HG03039 (cell line): Measurements from ENCODE around the gene ARHGDIB.

Experiments
- ATAC-seq: cut with Tn5 transposase; IDR thresholded peaks from one replicate; pipeline ENCODE4 v1.9.1; 2021; ENCODE audit warnings: mild to moderate bottlenecking, moderate library complexity; ENCODE audit not compliant: unreplicated experiment

The ARHGDIB gene

DNA sequence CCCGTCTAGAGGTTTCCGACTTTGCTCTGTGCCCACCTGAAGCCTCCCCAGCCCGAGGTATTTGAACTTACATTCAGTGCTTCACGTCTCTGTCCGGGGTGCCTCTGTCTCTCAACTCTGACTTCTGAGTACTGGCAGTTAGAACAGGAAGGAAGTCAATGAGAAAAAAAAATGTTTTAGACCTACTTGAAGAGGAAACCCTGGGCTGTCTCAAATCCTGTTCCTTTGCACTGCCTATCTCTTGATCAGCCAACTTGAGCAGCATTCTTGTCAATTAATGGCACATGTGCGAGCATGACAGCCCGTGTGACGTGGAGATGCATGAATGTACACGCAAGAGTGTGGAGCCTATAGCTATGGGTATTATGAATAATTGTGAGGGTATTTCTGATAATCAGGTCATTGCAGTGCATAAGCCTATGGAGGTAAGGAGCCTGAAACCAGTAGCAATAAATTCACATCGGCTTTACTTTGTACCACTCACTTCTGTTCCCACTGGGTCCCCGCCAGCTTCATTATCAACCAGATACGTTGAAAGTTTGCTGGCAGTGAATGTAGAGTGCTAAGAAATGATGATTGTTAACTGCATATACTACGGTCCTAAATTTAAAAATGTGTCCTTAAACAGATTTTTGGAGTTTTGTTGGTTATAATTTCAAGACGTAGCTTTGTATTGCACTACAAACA lies at the start of gene ARHGDIB:
Gene ARHGDIB (minus strand): TSS at position 136 of the 687 bp plus-strand sequence. CDS start 10,889 bp downstream, outside the sequence.
- peak; percentile 64 for ATAC-seq

DNA sequence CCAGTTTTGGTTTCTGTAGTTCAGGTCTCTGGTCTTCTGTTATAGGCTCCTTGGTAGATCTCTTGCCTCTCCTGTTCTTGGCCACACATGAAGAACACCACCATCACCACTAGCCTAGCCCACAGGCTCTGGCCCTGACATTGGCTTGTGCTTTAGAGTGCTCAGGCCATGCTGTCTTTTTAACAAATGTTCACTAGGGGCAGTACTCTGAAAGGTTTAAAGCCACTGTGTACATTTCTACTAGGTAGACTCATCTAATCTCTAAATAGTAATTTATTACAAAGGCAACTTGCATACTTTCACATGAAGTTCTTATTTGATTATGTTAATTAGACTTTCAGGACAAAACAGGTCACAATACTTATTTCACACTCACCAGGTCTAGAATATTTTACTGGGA lies 49.8 kb upstream of the ARHGDIB start:
- no peak for ATAC-seq

DNA sequence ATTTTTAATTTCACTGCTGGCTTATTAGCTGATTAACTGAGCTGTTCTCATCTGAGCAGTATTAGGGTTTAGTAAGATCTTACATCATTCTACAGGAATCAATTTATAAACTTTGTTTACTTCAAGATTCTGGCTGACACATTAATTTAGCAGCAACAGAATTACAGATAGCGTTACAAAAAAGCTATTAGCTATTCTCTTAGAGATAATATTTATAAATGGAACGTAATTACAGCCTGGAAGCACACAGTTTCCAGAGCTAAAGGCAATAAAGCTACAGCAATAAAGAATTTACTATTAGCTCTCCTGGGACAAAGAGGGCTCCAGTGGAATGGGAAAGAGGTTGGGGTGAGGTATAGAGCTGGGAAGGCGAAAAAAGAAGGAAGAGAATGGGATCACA lies 46.1 kb upstream of the ARHGDIB start:
- ATAC-seq, result no peak

DNA sequence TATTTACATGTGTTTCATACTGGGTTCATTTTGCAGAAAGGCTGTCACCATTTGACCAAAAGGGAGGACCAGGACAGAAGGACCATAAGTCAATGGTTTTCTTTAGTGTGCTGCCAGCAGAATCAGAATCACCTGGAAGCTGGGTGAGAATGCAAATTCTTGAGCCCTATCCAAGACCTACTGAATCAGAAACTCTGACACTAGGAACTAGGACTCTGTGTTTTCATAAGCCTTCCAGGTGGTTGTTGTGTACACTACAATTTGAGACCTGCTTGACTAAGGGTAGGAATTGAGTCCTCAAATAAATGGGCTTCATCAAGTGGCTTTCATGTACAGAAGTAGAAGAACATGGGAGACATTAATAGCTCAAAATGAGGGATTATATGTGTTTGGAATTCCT lies 43.7 kb upstream of the ARHGDIB start:
- no peak for ATAC-seq

DNA sequence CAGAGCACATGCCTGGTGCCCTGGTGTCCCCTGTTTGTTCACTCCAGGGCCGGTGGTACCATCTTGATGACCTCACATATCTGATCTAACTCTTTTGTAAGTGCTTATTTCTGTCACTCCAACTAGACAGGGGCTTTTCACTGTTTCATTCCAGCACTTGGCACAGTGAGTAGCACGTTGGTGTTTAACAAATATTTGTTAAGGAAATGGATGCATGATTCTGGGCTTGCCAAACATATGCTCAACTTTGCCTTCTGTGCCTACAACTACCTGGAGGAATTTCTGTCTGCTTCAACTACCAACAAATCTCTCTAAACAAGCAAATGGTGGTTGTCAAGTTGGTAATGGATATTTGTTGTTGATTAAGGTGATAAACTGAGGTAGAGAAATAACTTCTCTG lies 43.0 kb upstream of the ARHGDIB start:
- no peak for ATAC-seq

DNA sequence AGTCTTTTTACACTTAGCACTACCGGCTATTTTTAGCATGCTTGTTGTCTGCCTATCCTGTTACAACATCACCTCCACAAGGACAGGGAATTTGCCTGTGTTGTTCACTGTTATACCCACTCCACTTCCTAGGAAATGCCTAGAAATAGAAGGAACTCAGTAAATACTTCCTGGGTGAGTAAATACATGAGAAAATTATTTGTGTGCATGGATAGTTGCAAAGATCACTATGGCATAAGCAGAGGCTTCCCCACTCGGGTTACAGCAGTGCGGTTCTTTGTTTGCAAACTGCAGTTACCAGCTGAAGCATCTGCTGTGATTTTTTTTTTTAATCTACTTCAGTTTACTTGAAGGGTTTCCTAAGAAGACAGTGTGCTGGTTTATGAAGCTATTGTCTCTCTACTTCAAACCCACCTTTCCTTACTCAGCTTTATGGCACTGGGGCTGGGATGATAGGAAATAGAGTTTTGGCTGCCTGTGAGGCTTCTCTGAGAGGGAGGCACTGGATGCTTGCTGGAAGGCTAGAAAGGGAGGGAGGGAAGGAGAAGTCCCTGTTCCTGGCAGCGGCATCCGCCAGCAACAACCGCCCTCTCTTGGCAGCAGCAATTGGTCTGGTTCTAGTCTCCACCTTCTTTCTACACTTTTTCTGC lies 40.5 kb upstream of the ARHGDIB start:
- ATAC-seq, result no peak

DNA sequence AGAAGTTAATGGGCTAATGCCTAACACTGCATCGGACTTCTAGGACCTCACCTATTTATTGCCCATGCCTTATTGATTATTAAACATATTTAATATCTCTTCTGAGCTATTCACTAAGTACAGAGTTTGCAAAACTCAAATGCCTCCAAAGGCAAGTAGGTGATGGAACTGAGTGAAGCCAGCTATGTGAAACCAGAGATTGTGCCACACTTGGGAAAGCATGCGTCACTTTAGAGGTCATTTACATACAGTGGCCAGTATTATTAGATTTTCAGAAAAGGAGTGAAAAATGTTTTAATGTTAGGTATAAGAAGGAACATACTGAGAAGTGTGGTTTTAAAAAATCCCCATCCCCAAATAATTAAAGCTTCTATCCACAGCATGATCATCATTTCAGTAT lies 39.2 kb upstream of the ARHGDIB start:
- no peak for ATAC-seq

DNA sequence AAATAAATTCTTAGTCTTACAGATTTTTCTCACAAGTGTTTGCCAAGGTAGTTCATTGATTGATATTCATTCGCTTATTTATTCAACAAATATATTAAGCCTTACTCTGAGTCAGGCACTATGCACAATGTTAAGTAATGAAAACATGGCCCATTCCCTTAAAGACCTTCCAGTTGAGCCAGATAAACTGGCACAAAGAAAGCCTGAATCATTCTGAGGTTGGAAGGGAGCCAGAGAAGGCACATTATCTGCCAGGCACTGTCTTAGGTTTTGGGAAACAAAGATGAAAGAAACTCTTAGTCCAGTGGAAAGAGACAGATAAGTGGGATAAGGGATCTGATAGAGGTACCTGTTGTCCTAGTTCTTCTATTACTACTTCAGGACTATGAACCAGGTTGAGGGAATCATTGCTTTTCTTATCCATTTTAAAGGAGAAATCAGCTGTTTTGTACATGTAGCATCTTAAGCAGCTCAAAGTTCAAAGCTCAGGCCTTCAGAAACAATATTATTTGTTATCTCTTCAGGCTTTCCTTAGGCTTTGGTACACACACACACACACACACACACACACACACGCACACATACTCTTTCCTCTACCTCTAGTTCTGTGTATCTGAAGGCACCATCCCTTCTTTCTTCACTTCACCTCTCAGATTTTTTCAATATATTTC lies 38.4 kb upstream of the ARHGDIB start:
- ATAC-seq, result no peak

DNA sequence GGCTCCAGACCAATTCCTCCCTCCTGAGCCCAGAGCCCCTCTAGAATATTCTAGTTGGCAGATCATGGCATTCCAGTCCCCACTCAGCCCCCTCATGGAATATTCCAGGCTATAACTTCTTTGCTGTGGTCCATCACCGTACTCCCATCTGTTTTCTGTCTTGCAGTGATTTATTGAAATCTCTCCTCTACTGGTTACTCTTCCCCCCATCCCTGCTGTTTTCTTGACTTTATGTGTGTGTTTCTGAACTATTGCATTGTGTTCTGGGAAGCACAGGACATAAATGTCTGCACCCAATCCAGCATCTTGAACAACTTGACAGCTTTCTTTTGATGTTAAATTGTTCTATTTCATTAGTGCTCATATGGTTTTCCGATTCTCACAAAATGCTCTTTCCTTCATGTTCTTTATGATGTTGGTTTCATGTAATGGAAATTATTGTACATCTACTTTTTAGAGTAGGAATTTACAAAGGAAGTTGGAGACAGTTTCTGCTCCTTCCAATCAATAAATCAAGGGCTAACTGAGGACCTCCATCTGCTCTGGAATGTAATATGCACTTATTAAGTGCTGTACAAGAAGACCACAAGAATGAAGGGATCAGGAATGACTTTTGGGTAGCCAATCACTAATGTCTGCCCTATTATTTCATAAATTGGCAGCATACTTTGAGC lies 37.8 kb upstream of the ARHGDIB start:
- ATAC-seq, result no peak

DNA sequence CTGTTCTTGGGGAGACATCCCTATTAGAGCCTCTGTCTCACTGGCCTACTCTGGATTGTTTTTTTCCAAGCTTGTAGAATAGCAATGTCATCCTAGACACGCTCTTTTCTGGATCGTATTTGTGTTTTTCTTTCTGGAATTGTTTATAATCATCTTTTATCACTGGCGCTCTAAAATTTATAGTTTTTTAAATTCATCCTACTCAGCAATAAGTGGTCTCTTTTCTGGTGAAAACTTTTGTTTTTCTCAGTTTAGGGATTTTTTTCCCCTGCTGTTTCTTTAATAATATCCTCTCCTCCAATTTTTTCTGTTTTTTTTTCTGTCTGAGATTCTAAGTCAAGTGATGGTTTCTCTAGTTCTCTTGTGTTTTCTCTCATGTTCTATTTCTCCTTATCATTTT lies 36.6 kb upstream of the ARHGDIB start:
- no peak for ATAC-seq

DNA sequence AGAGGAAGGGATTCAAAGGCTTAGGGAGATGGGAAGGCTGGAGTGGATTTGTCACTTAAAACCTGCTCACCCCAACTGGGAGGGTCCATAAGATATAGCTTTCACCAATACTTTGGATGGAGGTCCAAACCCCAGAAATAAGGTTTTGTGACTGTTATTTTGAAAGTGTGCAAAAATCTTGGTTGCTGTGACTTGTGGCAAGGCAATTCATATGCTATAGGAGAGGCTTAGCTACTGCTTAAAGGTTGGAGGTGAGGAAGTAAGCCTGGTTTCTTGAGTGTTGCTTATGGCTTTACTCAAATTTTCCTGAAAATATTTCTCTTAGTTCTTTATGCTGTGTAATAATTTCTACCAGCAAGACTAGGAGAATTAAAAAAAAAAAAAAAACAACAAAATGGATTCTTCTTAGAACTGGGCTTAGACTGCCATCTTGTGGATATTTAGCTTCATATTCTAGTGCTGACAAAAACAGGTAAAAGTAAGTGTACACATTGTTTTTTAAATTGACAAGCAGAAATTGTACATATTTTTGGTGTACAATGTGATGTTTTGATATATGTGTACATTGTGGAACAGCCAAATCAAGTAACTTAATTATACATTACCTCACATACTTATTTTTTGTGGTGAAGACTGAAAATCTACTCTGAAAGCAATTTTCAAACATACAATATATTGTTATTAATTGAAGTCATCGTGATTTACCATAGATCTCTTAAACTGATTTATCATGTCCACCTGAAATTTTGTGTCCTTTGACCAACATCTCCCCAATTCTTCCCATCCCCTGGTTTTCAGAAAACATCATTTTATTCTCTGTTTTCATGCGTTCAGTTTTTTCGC lies 34.4 kb upstream of the ARHGDIB start:
- no peak for ATAC-seq

DNA sequence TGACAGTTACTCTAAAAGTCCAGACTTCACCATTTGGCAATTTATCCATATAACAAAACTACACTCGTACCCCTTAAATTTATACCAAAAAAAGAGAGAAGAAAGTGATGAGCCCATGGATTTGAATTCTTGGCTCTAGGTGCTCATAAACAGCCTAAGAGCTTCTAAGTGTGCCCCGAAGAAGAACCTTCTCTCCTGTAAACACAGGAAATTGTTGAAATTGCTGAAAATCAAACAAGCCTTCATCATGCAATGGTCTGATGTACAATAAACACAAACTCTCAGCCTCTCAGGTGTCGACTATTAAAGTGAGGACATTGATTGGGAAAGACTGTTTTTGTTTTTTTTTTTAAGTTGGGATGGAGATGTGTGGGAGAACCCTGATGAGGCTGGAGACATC lies 33.2 kb upstream of the ARHGDIB start:
- ATAC-seq, result no peak

DNA sequence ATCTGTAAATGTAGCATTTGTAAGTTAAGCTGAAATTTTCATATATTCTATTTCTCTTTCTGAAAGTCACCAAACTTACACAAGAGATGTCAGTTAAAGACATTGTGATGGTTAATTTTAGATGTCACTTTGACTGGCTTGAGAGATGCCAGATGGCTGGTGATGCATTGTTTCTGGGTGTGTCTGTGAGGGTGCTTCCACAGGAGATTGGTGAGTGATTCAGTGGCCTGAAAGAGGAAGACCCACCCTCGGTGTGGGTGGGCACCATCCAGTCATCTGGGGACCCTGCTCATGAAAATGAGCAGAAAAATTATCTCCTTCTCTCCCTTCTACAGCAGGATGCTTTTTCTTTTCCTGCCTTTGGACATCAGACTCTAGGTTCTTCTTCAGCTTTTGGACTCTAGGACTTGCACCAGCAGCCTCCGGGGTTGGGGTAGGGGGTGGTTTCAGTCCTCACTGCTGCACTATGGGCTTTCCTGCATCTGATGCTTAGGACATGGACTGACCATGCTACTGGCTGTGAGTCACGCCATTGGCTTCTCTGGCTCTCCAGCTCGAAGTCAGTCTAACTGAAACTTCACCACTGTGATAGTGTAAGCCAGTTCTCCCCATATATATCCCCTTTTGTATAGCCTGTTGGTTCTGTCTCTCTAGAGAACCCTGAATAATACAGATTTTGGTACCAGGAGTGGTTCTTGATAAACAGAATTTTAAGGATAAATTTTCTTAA lies 32.3 kb upstream of the ARHGDIB start:
- no peak for ATAC-seq

DNA sequence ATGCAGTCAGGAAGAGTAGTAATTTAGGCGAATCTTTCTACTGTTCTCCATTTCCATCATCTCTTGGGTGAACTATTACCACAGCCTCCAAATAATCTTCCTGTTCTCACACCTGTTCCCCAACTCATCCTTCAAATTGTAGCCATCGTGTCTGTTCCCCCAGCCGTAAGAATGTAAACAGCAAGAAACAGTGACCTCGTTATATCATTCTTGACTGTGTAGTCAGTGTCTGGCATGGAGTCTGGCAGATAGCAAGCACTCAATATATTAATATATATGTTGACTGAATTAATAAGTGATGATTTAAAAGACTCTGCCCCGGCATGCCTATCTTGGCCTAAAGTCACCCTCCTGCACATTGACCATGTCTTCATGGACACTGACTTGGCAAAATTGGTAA lies 31.7 kb upstream of the ARHGDIB start:
- ATAC-seq, result no peak

DNA sequence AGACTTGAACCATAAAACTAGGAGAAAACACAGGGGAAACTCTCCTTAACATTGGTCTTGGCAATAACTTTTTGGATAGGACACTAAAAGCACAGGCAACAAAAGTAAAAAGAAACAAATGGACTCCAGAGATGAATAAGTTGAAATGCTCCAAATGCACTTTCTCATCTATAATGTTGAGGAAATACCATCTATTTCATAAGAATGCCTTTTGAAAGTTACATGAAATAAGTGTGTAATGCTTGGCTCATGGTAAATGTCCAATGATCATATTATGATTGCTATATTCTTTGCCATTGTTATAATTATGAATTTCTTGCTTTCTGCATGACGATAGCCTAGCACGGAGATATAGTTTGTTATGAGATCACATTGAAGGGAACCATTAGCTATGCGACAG lies 31.3 kb upstream of the ARHGDIB start:
- ATAC-seq, result no peak

DNA sequence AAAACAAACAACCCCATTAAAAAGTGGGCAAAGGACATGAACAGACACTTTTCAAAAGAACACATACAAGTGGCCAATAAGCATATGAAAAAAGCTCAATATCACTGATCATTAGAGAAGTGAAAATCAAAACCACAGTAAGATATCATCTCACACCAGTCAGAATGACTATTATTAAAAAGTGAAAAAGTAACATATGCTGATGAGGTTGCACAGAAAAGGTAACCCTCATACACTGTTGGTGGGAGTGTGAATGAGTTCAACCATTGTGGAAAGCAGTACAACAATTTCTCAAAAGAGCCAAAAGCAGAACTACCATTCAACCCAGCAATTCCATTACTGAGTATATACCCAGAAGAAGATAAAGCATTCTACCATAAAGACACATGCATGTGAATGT lies 29.7 kb upstream of the ARHGDIB start:
- no peak for ATAC-seq

DNA sequence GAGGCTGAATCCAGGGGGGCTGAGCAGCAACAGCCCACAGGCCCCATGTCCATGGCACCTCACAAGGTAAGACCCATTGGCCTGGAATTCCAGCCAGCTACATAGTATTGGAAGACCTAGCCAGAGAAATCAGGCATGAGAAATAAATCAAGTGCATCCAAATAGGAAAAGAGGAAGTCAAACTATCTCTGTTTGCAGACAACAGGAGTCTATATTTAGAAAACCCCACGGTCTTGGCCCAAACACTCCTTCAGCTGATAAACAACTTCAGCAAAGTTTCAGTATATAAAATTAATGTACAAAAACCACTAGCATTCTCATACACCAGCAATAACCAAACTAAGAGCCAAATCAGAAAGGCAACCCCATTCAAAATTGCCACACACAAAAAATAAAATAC lies 28.4 kb upstream of the ARHGDIB start:
- no peak for ATAC-seq

DNA sequence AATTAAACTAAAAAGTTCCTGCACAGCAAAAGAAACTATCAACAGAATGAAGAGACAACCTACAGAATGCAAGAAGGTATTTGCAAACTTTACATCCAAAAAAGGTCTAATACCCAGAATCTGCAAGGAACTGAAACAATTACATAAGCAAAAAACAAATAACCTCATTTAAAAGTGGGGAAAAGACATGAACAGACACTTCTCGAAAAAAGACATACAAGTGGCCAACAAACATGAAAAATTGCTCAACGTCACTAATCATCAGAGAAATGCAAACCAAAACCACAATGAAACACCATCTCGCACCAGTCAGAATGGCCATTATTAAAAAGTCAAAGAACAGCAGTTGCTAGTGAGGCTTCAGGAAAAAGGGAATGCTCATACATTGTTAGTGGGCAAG lies 26.6 kb upstream of the ARHGDIB start:
- ATAC-seq, result no peak

DNA sequence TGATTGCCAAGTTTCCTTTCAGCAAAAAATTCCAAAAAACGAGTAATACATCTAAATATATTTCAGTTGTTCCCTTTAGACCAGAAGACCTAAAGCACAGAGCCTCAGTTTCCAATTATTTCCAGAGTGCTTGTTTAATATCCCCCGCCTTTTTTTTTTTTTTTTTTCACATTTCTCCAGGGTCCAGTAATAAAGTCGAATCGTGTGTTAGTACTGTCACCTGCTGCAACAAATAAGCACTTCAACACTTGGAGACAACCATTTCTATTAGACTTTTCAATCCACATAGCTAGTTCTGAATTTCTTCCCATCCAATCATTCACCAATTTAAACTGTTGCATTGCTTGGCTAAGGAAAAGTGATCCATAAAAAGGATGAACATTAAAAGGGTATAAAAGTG lies 25.0 kb upstream of the ARHGDIB start:
- no peak for ATAC-seq

DNA sequence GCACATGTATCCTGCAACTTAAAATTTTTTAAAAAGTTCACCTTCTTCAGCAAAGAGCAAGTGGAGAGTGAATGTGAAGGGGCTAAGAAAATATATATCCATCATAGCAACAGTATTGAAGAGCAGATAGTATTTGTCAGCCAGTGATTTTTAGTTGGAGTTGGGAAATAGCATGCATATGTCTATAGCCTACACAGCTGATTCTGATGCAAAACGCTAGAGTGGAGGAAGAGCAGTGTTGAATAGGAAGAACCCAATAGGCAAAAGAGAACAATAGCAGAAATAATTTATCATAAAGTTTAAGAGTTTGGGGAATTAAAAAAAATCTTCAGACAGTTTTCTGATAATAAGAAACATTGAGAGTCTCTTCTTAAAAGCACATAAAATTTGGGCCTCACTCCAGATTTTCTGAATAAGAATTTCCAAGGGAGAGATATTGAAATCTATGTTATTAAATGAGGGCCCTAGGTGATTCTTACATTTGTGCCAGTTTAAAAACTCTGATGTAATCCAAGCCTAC lies 23.4 kb upstream of the ARHGDIB start:
- no peak for ATAC-seq
